Caki2 (cell line): ENCODE data around the gene FYN. TPM values are rescaled to one million over a fixed set of nuclear protein-coding genes. Genes with fewer than 3 reads are reported as not detected.
A peak's percentile ranks its signal among the peaks of the same experiment; 100 is the strongest.
"Not testable (repeated sequence)": the region's sequence is repeated elsewhere in the genome, so short reads cannot be mapped to it uniquely, and the experiment has no call there.

Experiments used
- DNase-seq: peaks from one replicate; pipeline ENCODE4 v3.0.0-alpha.2; 2015; ENCODE audit warnings: low read depth
- in situ Hi-C: cut with HindIII; loops from 2 replicates; pipeline ENCODE4 v1.10.0; 2016; ENCODE audit warnings: low sequenced_read_pairs, low pct_unique_long_range_greater_than_20kb, mixed read lengths
- total RNA-seq: library from RNA; depleted of rRNA; stranded (reverse); fragments of >200 nt; shearing (Covaris generic); gene quantifications from 2 replicates; pipeline ENCODE4 v1.2.3, GENCODE V29; 2014; ENCODE audit warnings: low replicate concordance

FYN gene
- total RNA-seq, 1 experiment from 2014 or later: not detected

DNA sequence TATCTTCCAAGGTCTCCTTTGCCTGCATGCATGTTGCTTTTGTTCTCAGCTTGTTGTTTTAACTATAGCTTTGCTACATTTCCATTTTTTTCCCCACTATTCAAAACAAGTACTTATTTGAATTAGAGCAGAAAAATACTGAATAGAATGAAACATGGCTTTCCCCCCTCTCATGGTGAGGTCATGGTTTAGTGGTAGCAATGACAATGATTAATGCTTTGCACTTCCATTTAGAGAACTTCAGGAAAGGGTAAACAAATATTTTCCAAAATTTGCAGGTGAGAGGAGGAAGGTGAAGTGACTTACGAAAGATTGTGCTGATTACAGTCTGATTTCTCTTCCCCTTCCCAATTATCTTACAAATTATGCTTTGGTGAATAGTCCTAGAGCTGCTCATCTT, 219.8 kb downstream of the FYN start:
- in situ Hi-C loops: no loop called here
- DNase-seq: no peak

DNA sequence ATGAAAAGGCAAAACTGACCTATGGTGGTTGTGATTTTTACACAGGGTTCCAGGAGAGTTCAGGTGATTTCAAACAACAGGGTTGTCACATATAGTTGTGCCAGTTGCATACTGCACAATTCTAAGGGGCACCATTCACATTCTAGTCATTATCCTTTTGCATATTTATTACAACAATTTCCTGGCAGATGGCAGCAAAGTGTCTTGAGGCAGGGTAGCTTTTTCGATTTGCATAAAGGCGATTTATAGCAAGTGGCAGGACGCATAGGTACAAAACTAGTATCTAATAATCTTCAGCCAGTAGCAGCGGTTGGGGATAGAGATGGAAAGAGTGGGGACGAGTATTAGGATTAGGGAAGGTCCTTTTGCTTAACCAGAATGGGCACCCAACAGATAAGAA, 221.1 kb downstream of the FYN start:
- in situ Hi-C loops: no loop called here
- no peak for DNase-seq

DNA sequence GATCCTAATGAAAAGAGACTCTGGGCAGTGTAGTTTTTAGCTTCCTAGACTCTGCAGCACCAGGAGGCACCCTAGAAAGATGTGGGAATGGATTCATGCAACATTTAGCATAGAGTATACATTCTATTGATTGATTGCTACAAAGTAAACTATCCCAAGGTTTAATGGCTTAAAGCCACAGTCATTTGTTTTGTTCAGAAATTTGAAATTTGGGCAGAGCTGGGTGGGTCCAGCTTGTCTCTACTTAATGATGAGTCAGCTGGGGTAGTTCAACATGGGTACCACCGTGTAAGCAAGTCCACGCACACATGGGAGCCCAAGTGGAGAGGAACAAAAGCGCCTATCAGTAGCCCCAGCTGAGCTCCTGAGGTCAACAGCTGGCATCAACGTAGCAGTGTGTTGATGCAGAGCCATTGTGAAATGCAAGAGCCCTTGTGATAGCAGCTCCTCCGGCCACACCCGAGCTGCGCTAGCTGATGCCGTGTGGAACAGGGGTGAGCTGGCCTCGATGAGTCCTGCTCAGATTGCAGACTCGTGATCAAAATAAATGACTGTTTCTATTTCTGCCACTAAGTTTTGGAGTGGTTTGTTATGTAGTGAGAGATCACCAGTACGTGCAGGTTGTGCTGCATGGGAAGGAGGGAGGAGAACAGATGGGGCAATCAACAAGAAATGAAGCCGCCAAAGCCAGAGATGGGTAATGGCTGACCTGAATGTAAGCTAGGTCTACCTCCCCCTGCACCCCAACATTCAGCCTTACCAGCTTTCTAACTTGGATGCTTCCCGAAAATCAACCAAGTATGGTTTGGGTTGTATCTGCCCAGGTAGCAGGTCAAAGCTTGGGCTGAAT, 221.8 kb downstream of the FYN start:
- in situ Hi-C loops: no loop called here
- DNase-seq: no peak

DNA sequence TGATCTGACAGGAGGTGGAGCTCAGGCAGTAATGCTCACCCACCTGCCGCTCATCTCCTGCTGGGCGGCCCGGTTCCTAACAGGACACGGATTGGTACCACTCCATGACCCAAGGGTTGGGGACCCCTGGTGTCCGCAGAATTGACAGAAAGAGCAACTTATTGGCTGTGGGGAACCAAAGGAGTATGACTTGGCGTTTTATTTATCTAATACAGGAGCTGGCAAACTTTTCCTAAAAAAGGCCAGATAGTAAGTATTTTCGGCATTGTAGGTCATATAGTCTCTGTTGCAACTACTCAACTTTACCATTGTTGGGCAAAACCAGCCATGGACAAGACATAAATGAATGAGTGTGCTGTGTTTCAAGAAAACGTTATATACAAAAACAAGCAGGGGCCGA, 223.2 kb downstream of the FYN start:
- in situ Hi-C loops: no loop called here

GRCh38 chr6:111648100-111648499, 225.2 kb downstream of the FYN start:
- in situ Hi-C loops: no loop called here
- no peak for DNase-seq

More for the DNA sequence above, 223.2 kb downstream of the FYN start:
- DNase-seq: no peak

GRCh38 chr6:111646942-111647341, 226.3 kb downstream of the FYN start:
- DNase-seq: no peak
- in situ Hi-C loops: no loop called here

- DNase-seq: no peak
- in situ Hi-C loops: no loop called here
These were observed 227.2 kb downstream of the FYN start for GRCh38 chr6:111646034-111646433.

- no peak for DNase-seq
- in situ Hi-C loops: no loop called here
These were observed 228.3 kb downstream of the FYN start for GRCh38 chr6:111644893-111645430.

- DNase-seq: peak; percentile 23
- in situ Hi-C loops: no loop called here
These were observed 230.6 kb downstream of the FYN start for GRCh38 chr6:111642463-111643158.

DNA sequence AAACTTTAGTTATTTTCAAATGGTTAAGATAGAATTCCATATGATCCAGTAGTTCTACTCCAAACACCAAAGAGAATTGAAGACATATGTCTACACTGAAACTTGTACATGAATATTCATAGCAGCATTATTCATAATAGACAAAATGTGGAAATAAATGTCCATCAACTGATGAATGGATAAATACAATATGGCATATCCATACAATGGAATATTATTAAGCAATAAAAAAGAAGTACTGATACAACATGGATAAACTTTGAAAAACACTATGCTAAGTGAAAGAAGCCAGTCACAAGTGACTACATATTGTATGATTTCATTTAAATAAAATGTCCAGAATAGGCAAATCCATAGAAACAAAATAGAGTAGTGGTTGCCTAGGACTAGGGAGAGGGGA, 234.0 kb downstream of the FYN start:
- in situ Hi-C loops: no loop called here
- no peak for DNase-seq

DNA sequence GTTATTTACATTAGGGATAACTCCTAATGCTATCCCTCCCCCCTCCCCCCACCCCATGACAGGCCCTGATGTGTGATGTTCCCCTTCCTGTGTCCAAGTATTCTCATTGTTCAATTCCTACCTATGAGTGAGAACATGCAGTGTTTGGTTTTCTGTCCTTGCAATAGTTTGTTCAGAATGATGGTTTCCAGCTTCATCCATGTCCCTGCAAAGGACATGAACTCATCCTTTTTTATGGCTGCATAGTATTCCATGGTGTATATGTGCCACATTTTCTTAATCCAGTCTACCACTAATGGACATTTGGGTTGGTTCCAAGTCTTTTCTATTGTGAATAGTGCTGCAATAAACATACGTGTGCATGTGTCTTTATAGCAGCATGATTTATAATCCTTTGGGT, 238.3 kb downstream of the FYN start:
- DNase-seq, in situ Hi-C loops: not testable (repeated sequence)

- in situ Hi-C loops: no loop called here
These were observed 239.4 kb downstream of the FYN start for GRCh38 chr6:111633822-111634221.

DNA sequence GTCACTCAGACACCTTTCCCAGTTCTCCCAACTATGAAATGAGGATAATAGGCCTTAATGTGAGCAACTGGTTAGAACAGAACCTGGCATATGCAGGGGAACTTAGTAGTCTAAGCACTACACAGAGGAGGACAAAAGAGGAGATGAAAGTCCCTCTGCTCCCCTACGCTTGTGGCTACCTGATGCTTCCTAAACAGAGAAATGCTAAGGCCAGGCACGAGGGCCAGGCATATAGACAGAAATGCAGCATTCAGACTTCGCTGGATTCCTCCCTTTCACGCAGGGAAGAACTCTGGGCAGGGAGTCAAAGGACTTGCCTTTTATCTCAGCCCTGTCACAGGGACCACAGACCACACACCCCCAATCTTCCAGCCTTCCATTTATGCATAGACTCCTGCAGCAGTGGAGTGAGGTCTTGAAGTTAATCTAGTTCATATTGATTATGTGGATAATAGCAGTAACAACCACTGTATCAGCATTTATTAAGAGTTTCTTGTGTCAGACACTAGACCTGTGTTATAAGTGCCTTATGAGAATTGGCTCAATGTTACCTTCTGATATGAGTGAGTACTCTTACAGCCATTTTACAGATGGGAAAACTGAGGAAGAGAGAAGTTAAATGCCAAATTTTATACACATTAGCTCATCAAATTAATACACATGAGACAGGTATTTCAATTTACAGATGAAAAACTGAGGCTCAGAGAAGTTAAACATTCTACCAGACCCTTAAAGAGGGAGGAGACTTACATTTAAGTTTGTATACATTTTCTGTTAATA, 240.6 kb downstream of the FYN start:
- in situ Hi-C loops: no loop called here
- DNase-seq: no peak

More at GRCh38 chr6:111633822-111634221, 239.4 kb downstream of the FYN start:
- no peak for DNase-seq

DNA sequence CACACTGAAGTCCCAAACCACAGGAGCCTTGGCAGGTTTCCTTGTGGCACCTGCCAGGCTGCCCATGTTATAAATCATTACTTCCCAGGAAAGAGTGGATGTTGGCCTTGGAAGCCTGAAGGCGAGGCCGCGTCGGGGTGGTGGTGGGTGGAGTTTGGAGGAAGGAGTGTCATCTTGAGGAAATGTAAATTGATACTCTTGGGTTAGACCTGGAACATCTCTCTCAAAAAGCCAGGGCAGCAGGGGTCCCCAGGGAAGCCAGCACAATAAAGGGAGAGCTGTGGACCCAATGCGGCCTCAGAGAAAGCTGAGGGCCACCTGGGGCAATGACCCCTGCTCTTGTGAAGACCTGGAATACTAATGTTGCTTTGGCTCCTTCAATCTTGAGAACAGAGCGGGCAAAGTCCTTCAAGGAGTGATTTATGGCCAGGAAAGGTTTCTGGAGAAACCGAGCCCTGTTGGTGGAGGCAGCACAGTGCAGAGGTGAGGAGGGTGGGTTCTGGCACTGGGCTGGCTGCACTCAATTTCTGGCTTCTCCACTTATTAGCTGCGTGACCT, 241.3 kb downstream of the FYN start:
- in situ Hi-C loops: no loop called here

GRCh38 chr6:111631018-111631417, 242.2 kb downstream of the FYN start:
- no peak for DNase-seq
- in situ Hi-C loops: no loop called here

More for the DNA sequence above, 241.3 kb downstream of the FYN start:
- DNase-seq: peak; percentile 11

- DNase-seq: no peak
- in situ Hi-C loops: no loop called here
These were observed 245.0 kb downstream of the FYN start for GRCh38 chr6:111628142-111628850.

DNA sequence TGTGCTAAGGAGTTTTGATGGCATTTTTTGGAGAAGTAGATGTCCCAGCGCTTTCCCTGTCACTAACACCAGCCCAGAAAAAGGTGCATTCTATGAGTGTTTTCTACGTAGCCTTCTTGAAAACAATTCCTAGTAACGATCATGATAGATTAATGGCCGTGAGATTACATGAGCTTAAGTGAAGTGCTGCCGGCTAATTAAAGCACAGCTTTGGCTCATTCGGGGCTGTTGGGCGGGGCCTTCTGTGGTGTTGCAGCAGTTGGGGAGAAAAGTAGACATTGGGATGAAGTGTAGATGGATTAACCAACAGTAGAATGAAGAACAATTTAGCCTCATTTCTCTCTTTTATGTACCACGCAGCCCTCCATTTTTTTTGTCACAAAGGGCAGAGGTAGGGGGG, 246.8 kb downstream of the FYN start:
- no peak for DNase-seq
- in situ Hi-C loops: no loop called here
